DND-41 (cell line): ENCODE data around the gene KLHL10.

Experiments
- ATAC-seq: fragments of 200-7000 bp; cut with Tn5 transposase; 3 replicates; pipeline ENCODE4 v1.9.1; 2021; ENCODE audit warnings: low read depth; ENCODE audit not compliant: insufficient read depth
- DNase-seq: peaks from one replicate; pipeline ENCODE4 v3.0.0-alpha.2; 2020
- H2AFZ ChIP-seq: 2 replicates; pipeline ENCODE4 v1.6.0; 2012; ENCODE audit warnings: low read depth, low read length
- H3K27ac ChIP-seq: 2 replicates; pipeline ENCODE4 v1.5.1; 2012; ENCODE audit warnings: low read length, inconsistent platforms
- H3K27me3 ChIP-seq: fragments of 200-600 bp; sonication (generic); 2 replicates; pipeline ENCODE4 v1.6.0; 2012; ENCODE audit warnings: low read length, mild to moderate bottlenecking, inconsistent platforms; ENCODE audit not compliant: insufficient read depth, poor library complexity
- H3K36me3 ChIP-seq: 2 replicates; pipeline ENCODE4 v1.5.1; 2012; ENCODE audit warnings: low read length, inconsistent platforms; ENCODE audit not compliant: insufficient read depth
- H3K4me1 ChIP-seq: 2 replicates; pipeline ENCODE4 v1.5.1; 2012; ENCODE audit warnings: mild to moderate bottlenecking, low read length; ENCODE audit not compliant: insufficient read depth
- H3K4me2 ChIP-seq: 2 replicates; pipeline ENCODE4 v1.6.0; 2012; ENCODE audit warnings: mild to moderate bottlenecking, moderate library complexity, low read length, inconsistent platforms; ENCODE audit not compliant: insufficient read depth
- H3K4me3 ChIP-seq, 2 experiments: fragments of 200-600 bp in 1 of 2; shearing (Covaris generic) in 1 of 2; 2 replicates each; pipeline ENCODE4 v1.5.1; 2012 to 2016; ENCODE audit warnings: inconsistent platforms in 2 of 2, low read length in 2 of 2, mild to moderate bottlenecking in 2 of 2, low read depth in 1 of 2, moderate library complexity in 1 of 2
- H3K79me2 ChIP-seq: 2 replicates; pipeline ENCODE4 v1.6.0; 2012; ENCODE audit warnings: low read length, inconsistent platforms; ENCODE audit not compliant: insufficient read depth
- H3K9ac ChIP-seq: 2 replicates; pipeline ENCODE4 v1.6.0; 2012; ENCODE audit warnings: low read depth, mild to moderate bottlenecking, inconsistent platforms, low read length, moderate library complexity
- H3K9me3 ChIP-seq: 2 replicates; pipeline ENCODE4 v1.5.1; 2012; ENCODE audit warnings: low read length, moderate library complexity, mild to moderate bottlenecking, inconsistent platforms; ENCODE audit not compliant: insufficient read depth, severe bottlenecking
- H4K20me1 ChIP-seq: 2 replicates; pipeline ENCODE4 v1.6.0; 2012; ENCODE audit warnings: low read length; ENCODE audit not compliant: insufficient read depth
- EZH2 ChIP-seq: IDR thresholded peaks from 3 replicates; pipeline ENCODE4 v1.6.1; 2012; ENCODE audit warnings: borderline replicate concordance, low read depth, mild to moderate bottlenecking, moderate library complexity, low read length, inconsistent platforms; ENCODE audit not compliant: severe bottlenecking
- TF ChIP-seq, protein P1 (sequence below): IDR thresholded peaks from 2 replicates; pipeline ENCODE4 v1.5.1; 2012; ENCODE audit warnings: borderline replicate concordance, low read length, moderate library complexity, mild to moderate bottlenecking; ENCODE audit not compliant: poor library complexity, severe bottlenecking; ENCODE audit errors: extremely low read depth

KLHL10 gene

DNA sequence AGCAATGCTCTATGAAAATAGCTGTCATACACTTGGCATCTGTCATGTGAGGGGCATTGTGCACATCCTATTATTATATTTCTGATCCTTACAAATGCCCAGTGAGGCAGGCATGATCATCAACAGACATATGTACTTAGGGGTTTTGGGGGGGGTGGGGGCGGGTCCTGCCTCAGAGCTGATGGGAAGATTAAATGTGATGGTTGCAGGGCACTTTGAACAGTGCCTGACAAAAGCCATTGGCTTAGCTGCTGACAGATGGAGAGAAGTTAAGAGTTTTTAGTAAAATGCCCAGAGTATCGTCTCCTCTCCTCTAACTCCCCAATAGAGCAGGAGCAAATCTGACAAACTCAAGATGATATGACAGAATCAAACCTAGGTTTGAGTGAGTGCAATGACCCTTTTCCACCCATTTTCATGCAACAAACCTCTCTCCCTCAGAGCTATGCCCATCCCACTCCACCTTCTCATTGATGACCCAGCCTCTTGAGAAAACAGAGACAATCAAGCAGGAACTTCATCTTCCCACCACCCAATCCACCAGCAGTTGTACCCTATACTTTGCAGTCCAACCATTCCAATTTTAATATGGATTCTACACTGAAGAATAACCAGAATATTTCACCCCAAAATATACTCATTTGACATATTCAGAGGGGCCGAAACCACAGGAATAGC is 22.8 kb downstream of the KLHL10 start:
- no peak for DNase-seq

DNA sequence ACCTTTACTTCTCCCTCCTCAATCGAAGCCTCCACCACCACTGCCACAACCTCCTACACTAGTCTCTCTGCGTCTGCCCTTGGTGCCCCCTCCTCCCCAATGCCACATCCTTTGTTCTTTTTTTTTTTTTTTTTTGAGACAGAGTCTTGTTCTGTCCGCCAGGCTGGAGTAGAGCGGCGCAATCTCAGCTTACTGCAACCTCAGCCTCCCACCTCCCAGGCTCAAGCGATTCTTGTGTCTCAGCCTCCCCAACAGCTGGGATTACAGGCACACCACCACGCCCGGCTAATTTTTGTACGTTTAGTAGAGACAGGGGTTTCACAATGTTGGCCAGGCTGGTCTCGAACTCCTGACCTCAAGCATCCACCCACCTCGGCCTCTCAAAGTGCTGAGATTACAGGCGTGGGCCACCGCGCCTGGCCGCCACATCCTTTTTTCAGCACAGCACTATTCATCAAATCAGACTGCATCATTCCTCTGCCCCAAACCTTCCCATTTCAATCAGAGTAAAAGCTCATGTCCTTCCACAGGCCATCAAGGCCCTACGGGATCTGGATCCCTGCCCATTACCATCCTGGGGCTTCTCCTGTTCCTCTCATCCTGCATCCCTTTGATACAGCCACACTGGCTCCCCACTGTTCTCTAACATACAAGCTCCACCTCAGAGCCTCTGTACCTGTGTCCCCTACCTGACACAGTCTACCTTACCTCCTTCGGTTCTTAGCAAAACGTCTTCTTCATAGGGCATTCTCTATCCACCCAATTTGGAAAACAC is 25.6 kb downstream of the KLHL10 start:
- Histone ChIP-seq H4K20me1 (peaks cover 45% of the 10 kb centered on the region), H3K4me3 (peak overlapping the region; percentile 91 to 98; a peak in 3 of 4 replicates)
- no peak for ATAC-seq

More for the DNA sequence above, 22.8 kb downstream of the KLHL10 start:
- no peak overlapping the region for H3K4me3 ChIP-seq
- H2AFZ ChIP-seq, result no peak overlapping the region
- no peak overlapping the region; the same call in 1 of the 2 replicates for H3K4me2 ChIP-seq
- H3K36me3 ChIP-seq, result peaks cover 5% of the 10 kb centered on the region; the same call in 1 of the 2 replicates
- no peak overlapping the region for H3K9ac ChIP-seq
- H3K79me2 ChIP-seq, result peaks cover 92% of the 10 kb centered on the region
- TF ChIP-seq, protein P1, sequence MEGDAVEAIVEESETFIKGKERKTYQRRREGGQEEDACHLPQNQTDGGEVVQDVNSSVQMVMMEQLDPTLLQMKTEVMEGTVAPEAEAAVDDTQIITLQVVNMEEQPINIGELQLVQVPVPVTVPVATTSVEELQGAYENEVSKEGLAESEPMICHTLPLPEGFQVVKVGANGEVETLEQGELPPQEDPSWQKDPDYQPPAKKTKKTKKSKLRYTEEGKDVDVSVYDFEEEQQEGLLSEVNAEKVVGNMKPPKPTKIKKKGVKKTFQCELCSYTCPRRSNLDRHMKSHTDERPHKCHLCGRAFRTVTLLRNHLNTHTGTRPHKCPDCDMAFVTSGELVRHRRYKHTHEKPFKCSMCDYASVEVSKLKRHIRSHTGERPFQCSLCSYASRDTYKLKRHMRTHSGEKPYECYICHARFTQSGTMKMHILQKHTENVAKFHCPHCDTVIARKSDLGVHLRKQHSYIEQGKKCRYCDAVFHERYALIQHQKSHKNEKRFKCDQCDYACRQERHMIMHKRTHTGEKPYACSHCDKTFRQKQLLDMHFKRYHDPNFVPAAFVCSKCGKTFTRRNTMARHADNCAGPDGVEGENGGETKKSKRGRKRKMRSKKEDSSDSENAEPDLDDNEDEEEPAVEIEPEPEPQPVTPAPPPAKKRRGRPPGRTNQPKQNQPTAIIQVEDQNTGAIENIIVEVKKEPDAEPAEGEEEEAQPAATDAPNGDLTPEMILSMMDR, result no peak
- no peak for TF ChIP-seq EZH2
- no peaks in the 10 kb centered on the region for H3K27me3 ChIP-seq
- H4K20me1 ChIP-seq, result peaks cover 49% of the 10 kb centered on the region
- no peak for ATAC-seq
- no peak overlapping the region for H3K27ac ChIP-seq
- H3K4me1 ChIP-seq, result peaks cover 32% of the 10 kb centered on the region
- H3K9me3 ChIP-seq, result no peaks in the 10 kb centered on the region

DNA sequence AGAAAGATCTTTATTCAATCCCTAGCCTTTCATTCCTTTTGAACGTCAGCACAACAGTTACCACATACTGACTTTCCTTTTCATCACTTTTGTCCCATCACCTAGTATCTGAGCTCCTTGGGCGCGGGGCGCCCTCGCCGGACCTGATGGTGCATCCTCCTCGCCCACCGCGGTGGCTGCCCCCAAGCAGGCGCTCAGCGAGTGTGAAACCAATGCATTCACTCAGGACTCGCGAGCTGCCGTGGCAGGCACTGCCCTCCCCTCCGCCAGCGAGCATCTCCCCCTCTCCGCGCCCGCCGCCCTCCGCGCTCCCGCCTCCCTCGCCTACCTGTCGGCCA is 26.8 kb downstream of the KLHL10 start:
- H3K27ac ChIP-seq, result peak overlapping the region; percentile 85
- peak overlapping the region; percentile 97 for H2AFZ ChIP-seq
- peaks cover 56% of the 10 kb centered on the region for H3K79me2 ChIP-seq
- H3K4me2 ChIP-seq, result peak overlapping the region; percentile 93
- H3K9ac ChIP-seq, result peak overlapping the region; percentile 83
- H4K20me1 ChIP-seq, result peaks cover 41% of the 10 kb centered on the region
- TF ChIP-seq, protein P1, result no peak
- H3K4me3 ChIP-seq, result peak overlapping the region; percentile 91 to 98
- H3K4me1 ChIP-seq, result peaks cover 35% of the 10 kb centered on the region
- peaks cover 31% of the 10 kb centered on the region for H3K36me3 ChIP-seq
- no peaks in the 10 kb centered on the region for H3K27me3 ChIP-seq
- peak; percentile 51 for ATAC-seq
- no peak for DNase-seq
- H3K9me3 ChIP-seq, result no peaks in the 10 kb centered on the region

More for the DNA sequence above, 25.6 kb downstream of the KLHL10 start:
- TF ChIP-seq EZH2, result no peak
- TF ChIP-seq, protein P1, result no peak
- H3K4me1 ChIP-seq, result peaks cover 35% of the 10 kb centered on the region
- peak overlapping the region; percentile 25; the same call in 1 of the 2 replicates for H3K27ac ChIP-seq
- H3K4me2 ChIP-seq, result peak overlapping the region; percentile 93
- H3K79me2 ChIP-seq, result peaks cover 67% of the 10 kb centered on the region
- peaks cover 21% of the 10 kb centered on the region for H3K36me3 ChIP-seq
- DNase-seq, result peak; percentile 51
- peak overlapping the region; percentile 83 for H3K9ac ChIP-seq
- no peak overlapping the region for H2AFZ ChIP-seq
- no peaks in the 10 kb centered on the region for H3K27me3 ChIP-seq
- H3K9me3 ChIP-seq, result no peaks in the 10 kb centered on the region
